T-helper 22 cell (primary cell): ENCODE measurements around the gene KDM4C.
"Not testable (repeated sequence)": the region's sequence is repeated elsewhere in the genome, so short reads cannot be mapped to it uniquely, and the experiment has no call there.

Experiments used
- DNase-seq: peaks from one replicate; pipeline ENCODE4 v3.0.0-alpha.2; 2020; ENCODE audit warnings: low read depth

KDM4C gene

DNA sequence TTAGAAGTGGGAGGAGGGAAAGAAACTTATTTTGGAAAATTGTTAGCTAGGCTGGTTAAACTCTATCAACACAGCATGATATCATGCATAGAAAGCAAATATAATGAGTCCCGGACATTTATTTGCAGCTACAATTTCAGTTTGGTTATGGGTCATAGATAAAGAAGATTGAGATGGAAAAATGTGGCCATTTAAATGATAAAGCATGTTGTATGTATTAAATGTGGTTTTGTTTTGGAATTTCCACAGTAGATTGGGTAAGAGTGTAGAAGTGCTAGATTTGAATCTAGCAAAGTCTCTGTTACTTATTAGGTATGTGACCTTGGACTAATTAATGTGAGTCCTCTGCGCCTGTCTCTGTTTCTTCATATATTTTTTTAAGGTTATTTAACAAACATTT is 217.4 kb downstream of the KDM4C start:
- DNase-seq = no peak

DNA sequence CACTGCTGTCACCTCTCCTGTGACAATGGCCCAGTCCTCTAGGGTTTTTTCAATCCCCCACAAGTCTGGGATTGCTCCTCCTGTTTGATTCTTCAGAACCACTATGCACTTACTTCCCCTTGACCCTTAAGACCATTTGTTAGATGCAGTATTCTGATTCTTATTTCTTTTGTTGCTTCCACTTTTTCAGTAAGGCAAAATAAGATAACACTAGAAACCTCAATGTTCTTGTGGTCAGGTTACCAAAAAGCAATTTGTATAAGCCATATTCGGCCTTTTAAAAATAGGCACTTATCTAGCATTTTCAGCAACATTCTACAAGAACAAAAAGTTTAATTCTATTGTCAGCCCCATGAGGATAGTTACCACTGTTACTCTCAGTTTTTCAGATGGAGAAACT is 220.0 kb downstream of the KDM4C start:
- no peak for DNase-seq

DNA sequence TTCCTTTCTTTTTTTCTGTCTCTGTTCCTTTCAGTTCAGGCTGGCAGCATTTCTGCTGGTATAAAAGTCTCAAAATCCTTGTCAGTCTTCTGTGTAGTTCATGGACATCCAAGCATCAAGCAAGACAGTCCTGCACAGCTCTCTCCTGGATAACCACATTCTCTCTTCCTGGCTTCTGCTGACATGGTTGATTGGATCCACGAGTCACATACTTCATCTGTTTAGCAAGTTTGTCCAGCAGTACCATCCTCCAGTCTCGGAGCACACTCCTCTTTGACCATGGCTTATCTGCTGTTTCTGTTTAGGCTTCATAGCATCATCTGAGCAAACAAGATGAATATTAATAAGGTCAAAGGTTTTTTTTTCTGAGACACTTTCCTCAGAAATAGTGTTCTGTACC is 220.8 kb downstream of the KDM4C start:
- no peak for DNase-seq

DNA sequence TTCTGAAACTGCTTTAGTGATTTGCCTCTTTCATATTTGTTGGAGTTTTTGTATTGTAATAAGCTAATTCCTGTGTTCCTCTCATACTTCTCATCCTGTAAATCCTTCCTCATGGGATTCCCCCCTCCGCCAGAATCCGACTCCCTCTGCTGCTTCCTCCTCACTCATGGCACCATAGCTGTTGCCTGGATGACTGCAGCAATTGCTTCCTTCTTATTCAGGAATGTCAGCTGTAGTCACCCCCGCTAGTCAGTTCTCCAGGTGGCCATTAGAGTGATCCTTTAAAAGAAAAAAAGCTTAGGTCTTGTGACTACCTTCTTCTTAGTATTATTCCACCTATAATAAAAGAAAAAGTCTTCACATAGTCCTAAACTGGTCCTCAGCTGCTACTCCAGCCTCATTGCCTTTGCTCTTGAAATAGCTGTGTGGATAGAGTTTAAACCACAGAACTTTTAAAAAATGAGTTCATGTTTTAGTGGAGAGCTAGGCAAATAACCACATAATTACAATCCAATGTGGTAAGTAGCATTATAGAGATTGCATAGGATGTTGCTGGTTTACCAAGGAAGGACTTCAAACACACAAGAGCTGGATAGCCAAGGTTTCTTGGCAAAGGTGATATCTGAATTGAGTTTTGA is 227.3 kb downstream of the KDM4C start:
- DNase-seq = no peak

DNA sequence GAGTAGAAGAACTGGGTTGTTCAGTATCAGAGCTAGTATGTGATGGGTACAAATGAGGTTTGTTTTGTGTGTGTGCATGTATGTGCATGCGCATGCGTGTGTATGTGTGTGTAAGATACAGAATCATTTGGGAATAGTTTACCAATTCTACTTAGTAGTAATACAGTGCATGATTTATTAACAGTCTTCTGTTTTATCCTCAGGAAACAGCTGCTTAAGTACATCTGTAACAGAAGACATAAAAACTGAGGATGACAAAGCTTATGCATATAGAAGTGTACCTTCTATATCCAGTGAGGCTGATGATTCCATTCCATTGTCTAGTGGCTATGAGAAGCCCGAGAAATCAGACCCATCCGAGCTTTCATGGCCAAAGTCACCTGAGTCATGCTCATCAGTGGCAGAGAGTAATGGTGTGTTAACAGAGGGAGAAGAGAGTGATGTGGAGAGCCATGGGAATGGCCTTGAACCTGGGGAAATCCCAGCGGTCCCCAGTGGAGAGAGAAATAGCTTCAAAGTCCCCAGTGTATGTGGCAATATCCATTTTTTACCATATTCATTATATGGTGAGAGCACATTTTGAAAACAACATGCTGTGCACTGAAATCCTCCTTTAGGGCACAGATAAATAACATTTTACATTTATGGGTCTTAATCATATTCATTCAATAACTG is 228.5 kb downstream of the KDM4C start:
- no peak for DNase-seq

DNA sequence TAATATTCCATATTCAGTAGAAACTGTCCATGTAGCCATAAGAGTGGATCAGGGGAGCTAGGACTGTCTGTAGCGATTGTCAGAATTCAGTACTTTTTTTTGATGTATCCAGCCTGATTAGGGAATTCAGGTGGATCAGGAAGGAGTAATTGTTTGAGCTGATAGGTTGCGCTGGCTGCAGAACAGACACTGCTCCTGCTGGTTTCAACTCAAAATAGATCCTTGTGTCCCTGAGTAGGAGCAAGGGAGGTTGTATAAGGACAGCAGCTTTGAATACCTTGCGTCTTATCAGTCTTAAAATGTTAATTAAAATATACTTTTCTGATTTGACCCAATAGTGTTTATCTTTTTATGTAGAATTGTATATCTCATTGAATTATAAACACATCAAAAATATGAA is 229.6 kb downstream of the KDM4C start:
- DNase-seq = no peak

DNA sequence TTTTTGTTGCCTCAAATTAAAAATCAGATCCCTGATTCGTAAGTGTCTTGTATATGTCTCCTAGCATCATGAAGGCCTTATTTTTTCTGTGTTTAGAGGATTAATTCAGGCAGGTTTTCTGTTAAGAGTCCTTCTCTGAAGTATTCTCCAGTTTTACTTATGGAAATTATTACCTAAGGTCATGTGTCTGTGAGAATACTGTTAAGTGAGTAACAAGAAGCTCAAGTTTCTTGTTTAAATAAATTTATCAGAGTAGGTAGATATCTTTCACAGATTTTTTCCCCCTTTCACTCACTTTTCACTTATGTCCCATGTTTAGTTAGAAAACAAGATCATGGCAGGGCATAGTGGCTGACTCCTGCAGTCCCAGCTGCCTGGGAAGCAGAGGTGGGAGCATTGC is 233.6 kb downstream of the KDM4C start:
- DNase-seq = no peak

DNA sequence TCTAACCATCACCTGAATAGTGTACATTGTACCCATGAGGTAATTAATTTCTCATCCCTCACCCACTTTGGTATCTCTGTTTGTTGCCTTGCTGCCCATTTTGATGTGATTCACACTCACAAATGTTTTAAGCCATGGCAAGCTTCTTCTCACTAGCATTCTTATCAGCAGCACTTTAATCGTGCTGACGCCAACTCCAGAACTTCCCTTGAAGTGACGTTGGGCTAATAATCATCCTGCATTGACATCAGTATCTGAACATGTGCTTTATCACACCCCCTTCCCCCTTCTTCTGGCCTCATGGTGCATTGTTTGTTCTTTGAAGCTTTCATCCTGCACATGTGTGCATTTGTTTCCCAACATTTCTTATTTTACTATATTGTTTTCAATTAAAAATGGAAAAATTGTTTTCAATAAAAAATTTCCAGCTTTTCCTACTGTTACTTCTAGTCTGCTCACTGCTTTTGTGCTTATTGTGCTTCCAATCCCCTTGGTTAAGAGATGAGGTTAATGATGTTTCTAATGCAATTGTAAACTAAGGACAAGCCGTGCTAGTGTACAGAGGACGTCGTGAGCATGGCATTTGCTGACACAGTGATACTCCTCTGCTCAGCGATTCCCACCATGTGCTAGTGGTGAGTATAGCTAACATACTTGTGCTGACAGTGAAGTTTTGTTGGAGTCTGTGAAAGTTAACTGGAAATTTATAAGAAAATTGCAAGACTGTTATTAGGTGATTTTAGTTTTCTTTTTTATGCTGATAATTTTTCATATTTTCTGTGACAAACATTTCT is 238.5 kb downstream of the KDM4C start:
- DNase-seq = no peak

DNA sequence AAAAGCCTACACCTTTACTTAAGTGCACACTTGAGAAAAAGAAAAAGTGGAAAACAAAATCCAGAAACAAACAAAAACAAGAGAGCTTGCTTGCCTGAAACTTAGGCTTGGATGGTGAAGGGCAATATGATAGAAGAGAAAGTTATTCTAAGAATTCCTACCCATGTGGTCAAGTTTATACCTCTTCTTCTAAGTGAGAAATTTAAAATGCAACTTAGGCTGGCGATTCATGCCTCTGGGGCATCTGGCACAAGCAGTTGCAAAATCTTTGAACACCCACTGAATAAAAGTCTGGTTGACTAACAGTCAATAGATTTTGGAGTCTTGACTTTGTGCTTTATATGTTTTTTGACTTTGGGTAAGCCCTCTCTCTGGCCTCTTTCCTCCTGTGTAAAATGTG is 239.6 kb downstream of the KDM4C start:
- DNase-seq = no peak

DNA sequence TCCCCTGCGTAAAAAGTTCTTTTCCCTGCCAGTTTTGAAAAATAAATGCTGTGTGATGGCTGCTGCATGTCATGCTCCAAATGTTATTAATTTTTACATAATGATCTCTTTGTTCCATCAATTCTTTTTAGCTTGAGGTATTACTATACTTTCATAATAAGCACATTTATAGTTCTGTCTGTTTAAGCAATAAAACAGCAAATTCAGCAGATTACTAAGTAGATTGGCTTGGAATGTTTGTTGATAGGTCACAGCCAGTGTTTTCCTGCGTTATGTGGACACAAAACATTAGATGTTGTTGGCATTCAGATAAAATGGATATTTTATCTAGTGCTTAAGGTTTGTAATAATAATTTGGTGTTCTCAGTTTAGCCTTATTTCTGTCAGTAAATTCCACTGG is 242.0 kb downstream of the KDM4C start:
- no peak for DNase-seq

DNA sequence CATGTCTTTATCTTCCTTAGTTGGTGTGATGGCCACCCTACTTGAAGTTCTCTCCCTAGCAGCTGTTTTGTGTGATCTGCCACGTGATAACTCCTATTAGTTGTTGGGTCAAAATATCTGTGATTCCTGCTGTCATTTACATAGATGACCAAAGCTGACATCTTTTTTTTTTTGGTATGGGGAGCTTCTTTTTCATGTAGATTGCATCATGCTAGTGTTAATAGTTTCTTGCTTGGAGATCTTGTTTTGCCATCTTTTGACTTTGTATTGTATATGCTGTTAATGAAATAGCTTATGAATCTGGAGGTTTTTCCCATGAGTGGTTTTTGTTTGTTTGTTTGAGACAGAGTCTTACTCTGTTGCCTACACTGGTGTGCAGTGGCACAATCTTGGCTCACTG is 243.8 kb downstream of the KDM4C start:
- DNase-seq = no peak

DNA sequence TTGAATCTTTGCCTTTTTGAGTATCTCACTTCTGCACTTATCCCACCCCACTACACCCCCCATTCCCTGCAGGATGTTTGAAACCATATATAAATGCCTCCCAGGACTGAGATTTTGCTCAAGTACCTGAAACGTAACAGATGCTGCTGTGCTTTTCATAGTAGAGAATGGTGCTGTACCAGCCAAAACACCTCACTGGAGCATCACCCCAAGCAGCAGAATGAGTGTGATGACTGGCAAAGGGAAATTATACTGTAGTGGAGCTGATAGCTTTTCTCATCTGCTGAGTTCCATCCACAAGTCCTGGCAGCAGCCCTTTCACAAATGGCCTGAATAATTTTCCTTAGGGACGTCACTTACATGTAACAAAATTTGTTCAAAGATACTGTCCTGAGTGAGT is 246.1 kb downstream of the KDM4C start:
- no peak for DNase-seq

DNA sequence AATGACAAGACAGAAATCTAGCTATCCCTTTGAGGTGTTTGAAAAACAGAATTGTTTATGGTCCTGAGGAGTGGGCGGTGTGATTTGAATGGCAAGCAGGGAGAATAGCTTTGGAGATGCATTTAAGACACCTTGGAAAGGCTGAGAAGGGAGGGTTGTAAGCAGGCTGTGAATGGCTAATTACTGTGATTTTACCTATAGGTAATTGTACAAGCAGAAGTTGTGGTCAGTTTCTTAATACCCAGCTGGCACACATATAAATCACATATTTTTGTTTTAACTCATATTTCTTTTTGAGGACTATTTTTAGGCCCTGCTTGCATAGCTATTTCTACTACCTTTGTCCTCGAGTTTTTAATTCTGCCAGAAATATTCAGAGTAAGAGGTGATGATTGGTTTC is 248.6 kb downstream of the KDM4C start:
- no peak for DNase-seq

DNA sequence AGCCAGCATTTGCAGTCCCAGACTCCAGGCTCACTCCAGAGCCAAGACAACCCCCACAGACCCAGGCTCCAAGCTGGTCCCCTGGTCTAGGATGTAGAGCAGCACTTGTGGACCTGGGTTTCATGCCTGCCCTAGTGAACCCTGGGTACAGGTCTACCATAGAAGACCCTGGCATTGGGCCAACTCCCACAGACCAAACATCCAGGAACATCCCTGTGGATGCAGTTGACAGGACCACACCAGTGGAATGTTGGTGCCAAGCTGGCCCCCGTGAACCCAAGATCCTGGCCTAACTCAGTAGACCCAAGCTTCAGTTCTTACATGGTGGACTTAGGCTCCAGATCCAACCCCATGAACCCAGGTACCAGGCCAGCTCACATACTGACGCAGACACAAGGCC is 250.6 kb downstream of the KDM4C start:
- no peak for DNase-seq

DNA sequence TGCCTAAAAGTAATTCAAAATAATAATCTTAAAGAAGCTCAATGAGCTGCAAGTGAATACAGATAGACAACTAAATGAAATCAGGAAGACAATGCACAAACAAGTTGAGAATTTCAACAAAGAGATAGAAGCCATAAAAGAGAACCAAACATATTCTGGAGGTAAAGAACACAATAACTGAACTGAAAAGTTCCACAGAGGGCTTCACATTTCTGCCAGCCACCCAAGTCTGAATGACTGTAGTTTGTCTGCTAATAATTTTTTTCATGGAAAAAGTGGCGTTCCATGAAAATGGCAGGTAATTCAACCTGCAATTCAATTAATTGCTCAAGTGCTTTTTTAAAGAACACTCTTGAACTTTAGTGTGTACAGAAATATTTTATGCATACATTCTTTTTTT is 251.3 kb downstream of the KDM4C start:
- DNase-seq = no peak

DNA sequence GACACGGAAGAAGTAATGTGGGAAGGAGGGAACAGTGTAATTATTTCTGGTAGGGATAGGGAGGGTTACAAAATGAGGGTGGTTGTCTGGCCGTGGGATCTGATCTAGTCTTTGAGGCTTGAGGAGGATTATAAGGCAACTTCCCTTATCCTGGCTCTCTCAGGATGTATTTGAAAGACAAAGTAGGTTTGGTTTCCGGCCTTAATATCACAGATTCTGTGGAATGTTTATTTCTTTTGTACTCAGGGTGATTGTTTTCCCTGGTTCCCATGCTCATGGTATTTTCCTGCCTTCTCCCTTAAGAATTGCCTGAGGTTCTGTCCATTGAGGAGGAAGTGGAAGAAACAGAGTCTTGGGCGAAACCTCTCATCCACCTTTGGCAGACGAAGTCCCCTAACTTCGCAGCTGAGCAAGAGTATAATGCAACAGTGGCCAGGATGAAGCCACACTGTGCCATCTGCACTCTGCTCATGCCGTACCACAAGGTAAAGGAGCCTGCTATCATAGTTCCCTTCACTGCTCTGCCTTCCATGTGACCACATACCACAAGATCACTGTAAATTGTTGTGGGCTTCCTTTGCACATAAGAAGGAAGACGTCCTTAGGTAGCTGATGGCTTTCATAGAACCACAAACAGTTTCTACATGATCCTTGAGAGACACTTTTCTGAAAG is 253.8 kb downstream of the KDM4C start:
- no peak for DNase-seq

DNA sequence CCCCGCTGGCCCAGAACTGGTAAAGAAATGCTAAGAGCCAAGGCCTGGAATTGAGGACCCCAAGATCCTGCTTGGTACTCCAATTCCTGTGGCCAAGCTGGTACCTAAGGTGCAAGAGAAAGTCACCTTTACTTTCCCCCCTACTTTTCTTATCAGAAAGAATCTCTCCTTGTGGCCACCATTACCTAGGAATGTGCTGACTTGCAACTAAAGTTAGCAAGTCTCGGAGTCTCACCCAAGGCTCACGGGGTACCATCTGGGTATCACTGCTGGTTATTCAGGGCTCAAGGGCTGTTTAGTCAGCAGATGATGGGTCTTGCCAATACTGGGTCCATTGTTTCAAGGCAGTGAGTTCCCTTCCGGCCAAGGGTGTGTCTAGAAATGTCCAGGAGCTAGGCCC is 270.2 kb downstream of the KDM4C start:
- no peak for DNase-seq

DNA sequence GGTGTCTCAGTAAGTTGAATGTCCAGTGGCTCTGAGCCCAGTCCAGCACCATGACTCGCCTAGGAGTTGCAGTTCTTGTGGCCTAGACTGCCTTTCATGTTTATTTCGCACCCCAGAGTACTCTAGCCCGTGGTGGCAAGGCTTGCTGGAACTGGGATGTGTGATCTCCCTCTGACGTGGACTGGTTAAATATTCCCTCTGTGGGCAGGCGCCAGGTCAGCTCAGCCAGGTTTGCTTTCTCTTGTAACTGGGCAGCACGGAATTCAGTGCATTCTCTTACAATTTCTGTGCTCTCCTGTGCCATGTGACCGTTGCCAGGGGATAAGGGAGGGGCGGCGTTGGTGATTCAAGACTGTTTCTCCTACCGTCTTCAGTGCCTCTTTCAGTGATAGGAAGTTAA is 270.8 kb downstream of the KDM4C start:
- no peak for DNase-seq

DNA sequence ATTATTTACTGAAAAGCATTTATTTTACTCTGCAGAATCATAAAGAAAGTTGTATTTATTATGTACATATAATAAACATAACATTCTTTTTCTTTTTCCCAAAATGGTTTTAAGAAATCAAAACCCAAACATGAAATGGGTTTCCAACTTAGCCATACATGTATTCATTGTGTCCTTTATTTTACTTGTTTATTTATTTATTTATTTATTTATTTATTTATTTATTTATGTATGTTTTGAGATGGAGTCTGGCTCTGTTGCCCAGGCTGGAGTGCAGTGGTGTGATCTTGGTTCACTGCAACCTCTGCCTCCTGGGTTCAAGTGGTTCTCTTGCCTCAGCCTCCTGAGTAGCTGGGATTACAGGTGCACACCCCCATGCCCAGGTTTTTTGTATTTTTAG is 273.2 kb downstream of the KDM4C start:
- not testable (repeated sequence) for DNase-seq

DNA sequence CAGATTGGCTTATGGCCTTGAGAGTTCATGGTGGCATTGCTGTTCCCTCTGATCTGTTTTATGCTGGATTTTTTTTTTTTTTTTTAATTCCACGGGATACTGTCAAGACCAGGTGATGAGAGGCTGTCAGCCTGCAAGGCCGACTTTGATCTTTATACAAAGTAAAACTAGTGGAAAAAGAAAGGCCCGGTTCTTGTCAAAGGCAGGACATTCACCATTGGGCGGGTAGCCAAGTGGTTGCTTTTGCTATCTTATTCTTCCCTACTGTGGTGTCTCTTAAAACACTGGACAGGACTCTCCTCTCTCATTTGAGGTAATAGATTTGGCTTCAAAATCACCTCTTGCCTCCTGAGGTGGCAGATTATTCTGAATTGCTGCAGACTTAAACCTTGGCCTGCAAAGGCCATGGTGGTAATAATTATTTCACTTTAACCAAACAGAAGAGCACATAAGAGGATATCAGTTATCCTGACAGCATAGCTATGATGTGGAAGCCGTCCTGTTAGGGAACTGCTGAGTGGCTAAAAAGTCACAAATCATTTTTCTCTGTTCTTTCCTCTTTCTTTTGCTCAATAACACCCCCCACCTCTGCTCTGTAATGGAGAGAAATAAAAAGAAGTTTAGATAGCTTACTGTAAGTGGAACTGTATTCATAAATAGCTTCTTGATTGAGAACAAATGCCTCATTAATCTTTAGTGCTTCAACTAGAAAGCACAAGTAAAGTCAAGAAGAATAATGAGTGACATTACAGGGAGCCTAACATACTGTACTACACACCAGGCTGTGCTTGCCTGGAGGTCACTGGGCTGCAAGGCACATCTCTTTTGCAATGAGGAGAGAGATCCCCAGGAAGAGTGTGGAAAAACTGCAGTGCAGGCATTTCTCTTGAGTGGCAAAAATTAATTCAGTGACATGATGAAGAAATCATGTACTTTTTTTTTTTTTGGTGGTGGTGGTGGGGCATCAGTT is 275.6 kb downstream of the KDM4C start:
- DNase-seq = no peak

DNA sequence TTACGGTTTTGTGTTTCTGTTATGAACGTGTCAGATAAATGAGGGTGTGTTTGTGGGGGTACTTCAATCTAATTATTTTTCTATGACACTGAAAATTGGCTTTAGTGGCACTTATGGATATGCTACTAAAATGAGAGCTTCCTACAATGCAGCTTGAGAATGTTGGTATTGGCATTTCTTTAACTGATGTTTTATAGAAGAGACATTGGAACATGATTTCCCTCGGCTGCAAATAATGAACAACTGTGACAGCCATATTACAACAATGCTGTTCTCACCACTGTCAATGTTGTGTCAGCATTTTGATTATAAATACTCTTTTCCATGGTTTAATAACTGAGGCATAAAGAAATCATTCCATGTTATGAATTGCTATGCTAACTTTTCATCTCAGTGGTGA is 279.4 kb downstream of the KDM4C start:
- no peak for DNase-seq

DNA sequence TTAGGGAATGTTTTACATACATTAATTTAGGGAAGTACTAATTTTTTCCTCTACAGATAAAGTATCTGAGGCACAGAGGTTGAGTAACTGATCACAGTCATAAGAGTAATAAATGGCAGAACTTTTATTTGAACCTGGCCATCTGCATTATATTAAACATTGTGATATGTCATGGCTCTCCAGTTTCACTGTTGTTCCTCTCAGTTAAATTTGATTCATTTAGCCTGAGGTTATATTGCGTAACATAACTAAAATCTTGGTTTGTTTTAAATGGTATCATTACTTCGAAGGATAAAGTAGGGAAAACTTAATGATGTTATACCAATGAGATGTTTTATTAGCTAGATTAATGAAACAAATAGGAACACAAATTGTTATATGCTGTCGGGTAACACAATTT is 284.4 kb downstream of the KDM4C start:
- no peak for DNase-seq
